SU-DHL-6 (cell line): ENCODE results near the gene EFHC2.

Experiments
- EZH2phosphoT487 ChIP-seq: fragments of 200-600 bp; sonication (generic), shearing (Covaris generic); conservative IDR thresholded peaks from 2 replicates; pipeline ENCODE4 v1.6.1; 2018; ENCODE audit warnings: mild to moderate bottlenecking, antibody characterized with exemption, low read length, moderate library complexity, mixed read lengths
- TF ChIP-seq, protein P1 (sequence below): fragments of 200-600 bp; sonication (generic); IDR thresholded peaks from one replicate; pipeline ENCODE4 v1.5.1; 2017; ENCODE audit warnings: antibody characterized with exemption, mild to moderate bottlenecking, low read length, moderate library complexity; ENCODE audit not compliant: insufficient read depth, poor library complexity, severe bottlenecking

DNA sequence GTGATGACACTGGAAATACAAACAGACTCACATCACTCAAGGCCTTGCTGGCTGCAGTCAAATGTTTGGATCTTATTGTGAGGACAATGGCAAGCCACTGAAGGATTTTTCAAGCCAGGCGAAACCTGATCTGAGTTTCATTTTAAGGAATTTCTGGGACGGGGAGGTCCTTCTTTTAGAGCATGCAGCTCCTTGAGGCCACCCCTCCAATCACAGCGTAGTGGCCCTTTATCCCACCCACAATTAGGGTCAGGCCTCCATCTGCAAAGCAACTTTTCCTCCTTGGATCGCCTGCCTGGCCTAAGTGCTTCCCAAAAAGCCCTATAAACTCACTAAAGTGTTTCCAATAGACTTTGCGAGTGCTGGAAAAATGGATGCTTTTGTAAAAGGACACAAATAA, 115.5 kb downstream of the EFHC2 start:
- TF ChIP-seq, protein P1, sequence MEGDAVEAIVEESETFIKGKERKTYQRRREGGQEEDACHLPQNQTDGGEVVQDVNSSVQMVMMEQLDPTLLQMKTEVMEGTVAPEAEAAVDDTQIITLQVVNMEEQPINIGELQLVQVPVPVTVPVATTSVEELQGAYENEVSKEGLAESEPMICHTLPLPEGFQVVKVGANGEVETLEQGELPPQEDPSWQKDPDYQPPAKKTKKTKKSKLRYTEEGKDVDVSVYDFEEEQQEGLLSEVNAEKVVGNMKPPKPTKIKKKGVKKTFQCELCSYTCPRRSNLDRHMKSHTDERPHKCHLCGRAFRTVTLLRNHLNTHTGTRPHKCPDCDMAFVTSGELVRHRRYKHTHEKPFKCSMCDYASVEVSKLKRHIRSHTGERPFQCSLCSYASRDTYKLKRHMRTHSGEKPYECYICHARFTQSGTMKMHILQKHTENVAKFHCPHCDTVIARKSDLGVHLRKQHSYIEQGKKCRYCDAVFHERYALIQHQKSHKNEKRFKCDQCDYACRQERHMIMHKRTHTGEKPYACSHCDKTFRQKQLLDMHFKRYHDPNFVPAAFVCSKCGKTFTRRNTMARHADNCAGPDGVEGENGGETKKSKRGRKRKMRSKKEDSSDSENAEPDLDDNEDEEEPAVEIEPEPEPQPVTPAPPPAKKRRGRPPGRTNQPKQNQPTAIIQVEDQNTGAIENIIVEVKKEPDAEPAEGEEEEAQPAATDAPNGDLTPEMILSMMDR, result no peak
- no peak for TF ChIP-seq EZH2phosphoT487
